ENCODE measurements around the gene B4GALT5.

Gene B4GALT5

DNA sequence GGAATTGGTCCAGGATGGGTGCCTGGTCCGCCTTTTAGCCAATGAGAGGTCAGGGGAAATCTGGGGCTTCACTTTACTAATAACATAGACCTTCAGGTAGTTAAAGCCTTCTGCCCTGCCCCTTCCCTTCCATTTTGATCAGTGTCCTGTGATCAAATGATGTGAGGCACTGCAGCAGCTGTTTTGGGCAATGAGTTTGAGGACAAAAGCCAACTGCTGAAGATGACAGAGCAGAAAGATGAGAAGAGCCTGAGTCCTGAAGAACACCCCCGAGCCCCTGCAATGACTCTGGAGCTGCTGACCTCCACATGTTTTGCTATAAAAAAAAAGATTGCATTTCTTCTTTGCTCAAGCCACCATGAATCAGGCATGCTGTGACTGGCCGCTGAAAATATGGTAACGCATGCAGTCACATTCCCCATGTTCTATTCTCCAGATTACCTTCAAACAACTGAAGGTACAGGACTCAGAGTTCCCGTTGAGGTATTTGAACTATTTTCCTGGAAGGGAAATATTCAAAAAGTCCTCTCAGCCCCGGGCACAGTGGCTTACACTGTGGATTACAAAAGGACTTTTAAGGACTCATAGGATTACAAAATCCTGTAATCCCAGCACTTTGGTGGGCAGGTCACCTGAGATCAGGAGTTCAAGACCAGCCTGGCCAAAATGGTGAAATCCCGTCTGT lies 45.7 kb upstream of the B4GALT5 start:
- DNase-seq (ENCODE audit: low read depth in 1 of 2, low spot score in 1 of 2): no peak
- no peaks in the 10 kb centered on the region for H3K27me3 ChIP-seq (ENCODE audit: insufficient read depth, poor library complexity, severe bottlenecking)
- TF ChIP-seq, protein P1, sequence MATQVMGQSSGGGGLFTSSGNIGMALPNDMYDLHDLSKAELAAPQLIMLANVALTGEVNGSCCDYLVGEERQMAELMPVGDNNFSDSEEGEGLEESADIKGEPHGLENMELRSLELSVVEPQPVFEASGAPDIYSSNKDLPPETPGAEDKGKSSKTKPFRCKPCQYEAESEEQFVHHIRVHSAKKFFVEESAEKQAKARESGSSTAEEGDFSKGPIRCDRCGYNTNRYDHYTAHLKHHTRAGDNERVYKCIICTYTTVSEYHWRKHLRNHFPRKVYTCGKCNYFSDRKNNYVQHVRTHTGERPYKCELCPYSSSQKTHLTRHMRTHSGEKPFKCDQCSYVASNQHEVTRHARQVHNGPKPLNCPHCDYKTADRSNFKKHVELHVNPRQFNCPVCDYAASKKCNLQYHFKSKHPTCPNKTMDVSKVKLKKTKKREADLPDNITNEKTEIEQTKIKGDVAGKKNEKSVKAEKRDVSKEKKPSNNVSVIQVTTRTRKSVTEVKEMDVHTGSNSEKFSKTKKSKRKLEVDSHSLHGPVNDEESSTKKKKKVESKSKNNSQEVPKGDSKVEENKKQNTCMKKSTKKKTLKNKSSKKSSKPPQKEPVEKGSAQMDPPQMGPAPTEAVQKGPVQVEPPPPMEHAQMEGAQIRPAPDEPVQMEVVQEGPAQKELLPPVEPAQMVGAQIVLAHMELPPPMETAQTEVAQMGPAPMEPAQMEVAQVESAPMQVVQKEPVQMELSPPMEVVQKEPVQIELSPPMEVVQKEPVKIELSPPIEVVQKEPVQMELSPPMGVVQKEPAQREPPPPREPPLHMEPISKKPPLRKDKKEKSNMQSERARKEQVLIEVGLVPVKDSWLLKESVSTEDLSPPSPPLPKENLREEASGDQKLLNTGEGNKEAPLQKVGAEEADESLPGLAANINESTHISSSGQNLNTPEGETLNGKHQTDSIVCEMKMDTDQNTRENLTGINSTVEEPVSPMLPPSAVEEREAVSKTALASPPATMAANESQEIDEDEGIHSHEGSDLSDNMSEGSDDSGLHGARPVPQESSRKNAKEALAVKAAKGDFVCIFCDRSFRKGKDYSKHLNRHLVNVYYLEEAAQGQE (IDR thresholded peaks at IDR 0.05; ENCODE audit: insufficient replicate concordance, low read depth): no peak
- TF ChIP-seq, protein P2, sequence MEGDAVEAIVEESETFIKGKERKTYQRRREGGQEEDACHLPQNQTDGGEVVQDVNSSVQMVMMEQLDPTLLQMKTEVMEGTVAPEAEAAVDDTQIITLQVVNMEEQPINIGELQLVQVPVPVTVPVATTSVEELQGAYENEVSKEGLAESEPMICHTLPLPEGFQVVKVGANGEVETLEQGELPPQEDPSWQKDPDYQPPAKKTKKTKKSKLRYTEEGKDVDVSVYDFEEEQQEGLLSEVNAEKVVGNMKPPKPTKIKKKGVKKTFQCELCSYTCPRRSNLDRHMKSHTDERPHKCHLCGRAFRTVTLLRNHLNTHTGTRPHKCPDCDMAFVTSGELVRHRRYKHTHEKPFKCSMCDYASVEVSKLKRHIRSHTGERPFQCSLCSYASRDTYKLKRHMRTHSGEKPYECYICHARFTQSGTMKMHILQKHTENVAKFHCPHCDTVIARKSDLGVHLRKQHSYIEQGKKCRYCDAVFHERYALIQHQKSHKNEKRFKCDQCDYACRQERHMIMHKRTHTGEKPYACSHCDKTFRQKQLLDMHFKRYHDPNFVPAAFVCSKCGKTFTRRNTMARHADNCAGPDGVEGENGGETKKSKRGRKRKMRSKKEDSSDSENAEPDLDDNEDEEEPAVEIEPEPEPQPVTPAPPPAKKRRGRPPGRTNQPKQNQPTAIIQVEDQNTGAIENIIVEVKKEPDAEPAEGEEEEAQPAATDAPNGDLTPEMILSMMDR (IDR thresholded peaks at IDR 0.05; ENCODE audit: insufficient read depth, low read length): no peak
- TF ChIP-seq GABPA (IDR thresholded peaks at IDR 0.05; ENCODE audit: low read depth) (no peak), SPI1 (IDR thresholded peaks at IDR 0.05; ENCODE audit: borderline replicate concordance, low read depth) (no peak), POLR2AphosphoS5 (IDR thresholded peaks at IDR 0.05; ENCODE audit: low read depth) (no peak)
- no peak overlapping the region for H3K27ac ChIP-seq (replicated peaks)
- no peak overlapping the region for H3K4me3 ChIP-seq (replicated peaks; ENCODE audit: insufficient read depth, low read length)

DNA sequence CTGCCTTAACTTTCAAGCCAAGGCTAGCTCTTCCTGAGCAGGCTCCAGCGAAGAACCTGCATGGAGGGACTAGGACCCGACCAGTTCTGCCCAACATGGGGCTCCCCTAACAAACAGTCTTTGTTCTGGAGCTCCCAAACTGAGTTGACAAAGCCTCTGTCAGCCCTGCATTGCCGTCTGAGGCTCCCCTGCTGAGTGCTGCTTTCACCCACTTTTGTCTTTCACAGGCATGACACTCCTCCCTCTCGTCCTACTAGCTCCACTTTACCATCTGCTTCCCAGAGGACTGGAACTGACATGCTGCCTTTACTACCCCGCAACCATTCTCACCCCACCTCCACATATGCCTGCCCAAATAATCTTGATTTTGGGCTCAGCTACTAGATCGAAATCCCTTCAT lies 45.1 kb upstream of the B4GALT5 start:
- Histone ChIP-seq H3K4me3 (replicated peaks; ENCODE audit: insufficient read depth, low read length) (no peak overlapping the region), H3K27me3 (ENCODE audit: insufficient read depth, poor library complexity, severe bottlenecking) (no peaks in the 10 kb centered on the region), H3K27ac (replicated peaks) (no peak overlapping the region)
- no peak for DNase-seq (ENCODE audit: low read depth in 1 of 2, low spot score in 1 of 2)
- TF ChIP-seq POLR2AphosphoS5 (IDR thresholded peaks at IDR 0.05; ENCODE audit: low read depth): no peak
- TF ChIP-seq, protein P1 (IDR thresholded peaks at IDR 0.05; ENCODE audit: insufficient replicate concordance, low read depth): no peak
- no peak for TF ChIP-seq GABPA (IDR thresholded peaks at IDR 0.05; ENCODE audit: low read depth)
- TF ChIP-seq, protein P2 (IDR thresholded peaks at IDR 0.05; ENCODE audit: insufficient read depth, low read length): no peak
- no peak for TF ChIP-seq SPI1 (IDR thresholded peaks at IDR 0.05; ENCODE audit: borderline replicate concordance, low read depth)

DNA sequence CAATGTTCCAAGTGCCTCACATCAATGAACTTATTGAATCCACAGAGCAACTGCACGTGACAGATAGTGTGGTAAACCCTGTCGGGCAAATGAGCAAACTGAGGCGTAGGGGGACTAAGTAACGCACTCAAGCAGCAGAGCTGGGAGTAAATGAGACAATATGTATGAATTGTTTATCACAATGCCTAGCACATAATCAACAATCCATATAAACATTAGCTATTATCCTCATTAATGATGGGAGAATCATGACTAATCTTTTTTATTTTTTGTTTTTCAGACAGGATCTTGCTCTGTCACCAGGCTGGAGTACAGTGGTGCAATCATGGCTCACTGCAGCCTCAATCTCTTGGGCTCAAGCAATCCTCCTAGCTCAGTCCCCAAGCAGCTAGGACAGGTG lies 43.9 kb upstream of the B4GALT5 start:
- no peaks in the 10 kb centered on the region for H3K27me3 ChIP-seq (ENCODE audit: insufficient read depth, poor library complexity, severe bottlenecking)
- DNase-seq (ENCODE audit: low read depth in 1 of 2, low spot score in 1 of 2): no peak

More for the DNA sequence above, 43.9 kb upstream of the B4GALT5 start:
- TF ChIP-seq POLR2AphosphoS5 (IDR thresholded peaks at IDR 0.05; ENCODE audit: low read depth) (no peak), GABPA (IDR thresholded peaks at IDR 0.05; ENCODE audit: low read depth) (no peak), SPI1 (IDR thresholded peaks at IDR 0.05; ENCODE audit: borderline replicate concordance, low read depth) (no peak)
- TF ChIP-seq, protein P2 (IDR thresholded peaks at IDR 0.05; ENCODE audit: insufficient read depth, low read length): no peak
- TF ChIP-seq, protein P1 (IDR thresholded peaks at IDR 0.05; ENCODE audit: insufficient replicate concordance, low read depth): no peak
- Histone ChIP-seq H3K4me3 (replicated peaks; ENCODE audit: insufficient read depth, low read length) (no peak overlapping the region), H3K27ac (replicated peaks) (no peak overlapping the region)
